Hepatocyte (in vitro differentiated cells): ENCODE data around the gene USP2. TPM values are rescaled to one million over a fixed set of nuclear protein-coding genes. Genes with fewer than 3 reads are reported as not detected.

Experiments used
- DNase-seq: peaks from one replicate; pipeline ENCODE4 v3.0.0-alpha.2; 2016; ENCODE audit warnings: low spot score
- H2AFZ ChIP-seq: fragments of 200-600 bp; sonication (generic); 2 replicates; pipeline ENCODE4 v1.6.0; 2016; ENCODE audit warnings: antibody characterized with exemption, mild to moderate bottlenecking
- H3K27ac ChIP-seq: fragments of 200-600 bp; sonication (generic); 2 replicates; pipeline ENCODE4 v1.5.1; 2016; ENCODE audit warnings: mild to moderate bottlenecking
- H3K27me3 ChIP-seq: fragments of 200-600 bp; sonication (generic); 2 replicates; pipeline ENCODE4 v1.6.1; 2016
- H3K36me3 ChIP-seq: fragments of 200-600 bp; sonication (generic); replicated peaks from 2 replicates; pipeline ENCODE4 v1.5.1; 2016; ENCODE audit warnings: low read depth; ENCODE audit not compliant: insufficient read depth
- H3K4me1 ChIP-seq: fragments of 200-600 bp; sonication (generic); 2 replicates; pipeline ENCODE4 v1.5.1; 2016; ENCODE audit warnings: mild to moderate bottlenecking, moderate library complexity; ENCODE audit not compliant: insufficient read depth
- H3K4me2 ChIP-seq: fragments of 200-600 bp; sonication (generic); 2 replicates; pipeline ENCODE4 v1.6.0; 2016
- H3K4me3 ChIP-seq: fragments of 200-600 bp; sonication (generic); 2 replicates; pipeline ENCODE4 v1.5.1; 2016; ENCODE audit warnings: mild to moderate bottlenecking
- H3K79me2 ChIP-seq: fragments of 200-600 bp; sonication (generic); 2 replicates; pipeline ENCODE4 v1.6.0; 2017; ENCODE audit warnings: mild to moderate bottlenecking
- H3K9me2 ChIP-seq: fragments of 200-600 bp; sonication (generic); replicated peaks from 2 replicates; pipeline ENCODE4 v1.6.0; 2017; ENCODE audit warnings: mild to moderate bottlenecking; ENCODE audit not compliant: insufficient read depth
- H3K9me3 ChIP-seq: fragments of 200-600 bp; sonication (generic); 2 replicates; pipeline ENCODE4 v1.5.1; 2016; ENCODE audit warnings: low read depth, mild to moderate bottlenecking
- H4K20me1 ChIP-seq: fragments of 200-600 bp; sonication (generic); 2 replicates; pipeline ENCODE4 v1.6.0; 2016; ENCODE audit warnings: mild to moderate bottlenecking; ENCODE audit not compliant: insufficient read depth, poor library complexity, severe bottlenecking
- CTCF ChIP-seq: fragments of 200-600 bp; sonication (generic); IDR thresholded peaks from 2 replicates; pipeline ENCODE4 v1.5.1; 2016; ENCODE audit warnings: antibody characterized with exemption, mild to moderate bottlenecking; ENCODE audit not compliant: poor library complexity
- EZH2 ChIP-seq: fragments of 200-600 bp; sonication (generic); IDR thresholded peaks from 2 replicates; pipeline ENCODE4 v1.6.1; 2016; ENCODE audit warnings: antibody characterized with exemption, mild to moderate bottlenecking, borderline replicate concordance
- EZH2phosphoT487 ChIP-seq: fragments of 200-600 bp; sonication (generic); IDR thresholded peaks from one replicate; pipeline ENCODE4 v1.6.1; 2018; ENCODE audit warnings: antibody characterized with exemption, mild to moderate bottlenecking, low read depth, moderate library complexity; ENCODE audit not compliant: unreplicated experiment, severe bottlenecking
- WGBS: methylation state at CpG from one replicate; pipeline ENCODE4 v1.1.6; 2016; ENCODE audit warnings: low lambda C conversion rate; ENCODE audit errors: missing lambda C conversion rate; 5-methylcytosine and 5-hydroxymethylcytosine counted together
- polyA plus RNA-seq: library from polyadenylated mRNA; unstranded; fragments of >200 nt; fragmentation: Nextera tagmentation; extraction: Ambion mirVana; gene quantifications from 2 replicates; pipeline ENCODE4 v1.2.1, GENCODE V29; 2016
- total RNA-seq: library from RNA; depleted of rRNA; stranded (reverse); fragments of >200 nt; gene quantifications from 2 replicates; pipeline ENCODE4 v1.2.3, GENCODE V29; 2014

The USP2 gene
- total and polyA plus RNA-seq, 2 experiments from 2014 or later = 7.3 to 23.5 TPM

GRCh38 chr11:119345685-119346084 is 35.8 kb downstream of the USP2 start:
- no peak for DNase-seq
- H3K79me2 ChIP-seq = no peaks in the 10 kb centered on the region
- peaks cover 21% of the 10 kb centered on the region for H3K27me3 ChIP-seq
- TF ChIP-seq CTCF = no peak
- TF ChIP-seq EZH2 = no peak
- no peak for TF ChIP-seq EZH2phosphoT487
- WGBS = 82% methylated on average over 12 of the region's 12 CpGs
- H3K4me2 ChIP-seq = no peak overlapping the region
- no peak overlapping the region for H3K27ac ChIP-seq
- H3K9me3 ChIP-seq = no peaks in the 10 kb centered on the region
- H3K9me2 ChIP-seq = no peaks in the 10 kb centered on the region
- H4K20me1 ChIP-seq = no peaks in the 10 kb centered on the region
- H3K36me3 ChIP-seq = no peaks in the 10 kb centered on the region
- H2AFZ ChIP-seq = no peak overlapping the region
- H3K4me1 ChIP-seq = no peaks in the 10 kb centered on the region
- no peak overlapping the region for H3K4me3 ChIP-seq

- no peaks in the 10 kb centered on the region for H4K20me1 ChIP-seq
- no peak overlapping the region for H3K27ac ChIP-seq
- no peak overlapping the region for H3K4me3 ChIP-seq
- no peaks in the 10 kb centered on the region for H3K9me2 ChIP-seq
- WGBS = 93% methylated on average over 14 of the region's 14 CpGs
- peaks cover 24% of the 10 kb centered on the region for H3K27me3 ChIP-seq
- no peaks in the 10 kb centered on the region for H3K36me3 ChIP-seq
- no peaks in the 10 kb centered on the region for H3K9me3 ChIP-seq
- no peak for DNase-seq
- TF ChIP-seq EZH2 (no peak), CTCF (no peak), EZH2phosphoT487 (no peak)
- H3K4me1 ChIP-seq = peaks cover 11% of the 10 kb centered on the region
- H3K79me2 ChIP-seq = no peaks in the 10 kb centered on the region
- H2AFZ ChIP-seq = no peak overlapping the region
- no peak overlapping the region for H3K4me2 ChIP-seq
Observed at GRCh38 chr11:119344291-119345010, 37.0 kb downstream of the USP2 start.

- no peak for TF ChIP-seq CTCF
- no peak for TF ChIP-seq EZH2
- no peak for TF ChIP-seq EZH2phosphoT487
Observed at GRCh38 chr11:119343726-119344125, 37.8 kb downstream of the USP2 start.

More at GRCh38 chr11:119343726-119344125, 37.8 kb downstream of the USP2 start:
- 89% methylated on average over 7 of the region's 7 CpGs for WGBS
- no peak overlapping the region for H3K4me2 ChIP-seq
- H4K20me1 ChIP-seq = no peaks in the 10 kb centered on the region
- H3K27ac ChIP-seq = no peak overlapping the region
- no peak overlapping the region for H3K4me3 ChIP-seq
- peaks cover 13% of the 10 kb centered on the region for H3K4me1 ChIP-seq
- H3K9me2 ChIP-seq = no peaks in the 10 kb centered on the region
- peaks cover 29% of the 10 kb centered on the region for H3K27me3 ChIP-seq
- H3K79me2 ChIP-seq = no peaks in the 10 kb centered on the region
- H3K9me3 ChIP-seq = no peaks in the 10 kb centered on the region
- no peaks in the 10 kb centered on the region for H3K36me3 ChIP-seq
- no peak overlapping the region for H2AFZ ChIP-seq
- DNase-seq = no peak
